Measurements from ENCODE around the gene CDC14A.

- TF ChIP-seq CTCF (IDR thresholded peaks at IDR 0.05) (no peak), POLR2A (IDR thresholded peaks at IDR 0.05) (no peak)
Observed at GRCh38 chr1:100494393-100495084, 142.2 kb downstream of the CDC14A start.

All from uterus (tissue), 2 donors.